ENCODE data around the gene CARD16.
"Not testable (repeated sequence)": the region's sequence is repeated elsewhere in the genome, so short reads cannot be mapped to it uniquely, and the experiment has no call there.

CARD16 gene

GRCh38 chr11:105044557-105045524 is at the start of gene CARD16:
TSS of gene CARD16 (minus strand) at chr11:105045335. CDS start at chr11:105045297, 38 bp downstream.
- DNase-seq (ENCODE audit: low read depth) = peak; percentile 10

GRCh38 chr11:105092256-105093239 is 47.4 kb upstream of the CARD16 start:
- DNase-seq (ENCODE audit: low read depth) = no peak

GRCh38 chr11:105081412-105082150 is 36.4 kb upstream of the CARD16 start:
- DNase-seq (ENCODE audit: low read depth) = no peak

- DNase-seq (ENCODE audit: low read depth) = not testable (repeated sequence)
Observed at GRCh38 chr11:105080171-105080906, 35.2 kb upstream of the CARD16 start.

- DNase-seq (ENCODE audit: low read depth) = no peak
Observed at GRCh38 chr11:105078283-105078682, 33.1 kb upstream of the CARD16 start.

- DNase-seq (ENCODE audit: low read depth) = not testable (repeated sequence)
Observed at GRCh38 chr11:105077141-105077790, 32.1 kb upstream of the CARD16 start.

GRCh38 chr11:105074166-105074530 is 29.0 kb upstream of the CARD16 start:
- no peak for DNase-seq (ENCODE audit: low read depth)

- DNase-seq (ENCODE audit: low read depth) = no peak
Observed at GRCh38 chr11:105073456-105074165, 28.5 kb upstream of the CARD16 start.

- not testable (repeated sequence) for DNase-seq (ENCODE audit: low read depth)
Observed at GRCh38 chr11:105072080-105072479, 26.9 kb upstream of the CARD16 start.

GRCh38 chr11:105071089-105071732 is 26.1 kb upstream of the CARD16 start:
- no peak for DNase-seq (ENCODE audit: low read depth)

GRCh38 chr11:105070306-105070705 is 25.2 kb upstream of the CARD16 start:
- no peak for DNase-seq (ENCODE audit: low read depth)

GRCh38 chr11:105069749-105070148 is 24.6 kb upstream of the CARD16 start:
- not testable (repeated sequence) for DNase-seq (ENCODE audit: low read depth)

- DNase-seq (ENCODE audit: low read depth) = not testable (repeated sequence)
Observed at GRCh38 chr11:105063245-105063941, 18.3 kb upstream of the CARD16 start.

- DNase-seq (ENCODE audit: low read depth) = no peak
Observed at GRCh38 chr11:105057432-105057831, 12.3 kb upstream of the CARD16 start.

- no peak for DNase-seq (ENCODE audit: low read depth)
Observed at GRCh38 chr11:105056446-105056845, 11.3 kb upstream of the CARD16 start.

GRCh38 chr11:105054723-105055493 is 9.8 kb upstream of the CARD16 start:
- DNase-seq (ENCODE audit: low read depth) = no peak

GRCh38 chr11:105052487-105052886 is 7.4 kb upstream of the CARD16 start:
- DNase-seq (ENCODE audit: low read depth) = no peak

GRCh38 chr11:105051559-105051958 is 6.4 kb upstream of the CARD16 start:
- DNase-seq (ENCODE audit: low read depth) = no peak
